Breast epithelium (tissue), 4 donors: Measurements from ENCODE around the gene GPC3. TPM values are rescaled to one million over a fixed set of nuclear protein-coding genes. Genes with fewer than 3 reads are reported as not detected.

ENCODE experiments used
- DNase-seq, 2 donors: peaks; one replicate each; pipeline ENCODE4 v3.0.0-alpha.2; 2019; ENCODE audit warnings: low spot score in 2 of 2
- H3K27ac ChIP-seq, 2 donors: fragments of 200-600 bp; sonication (generic) in 1 of 2; one replicate each; pipeline ENCODE4 v1.5.1; 2016 to 2019; ENCODE audit warnings: mild to moderate bottlenecking in 1 of 2
- H3K27me3 ChIP-seq, 2 donors: fragments of 200-600 bp; sonication (generic) in 1 of 2; one replicate each; pipeline versions ENCODE4 v1.5.1 to v1.6.0; 2017 to 2019; ENCODE audit warnings: control low read depth in 1 of 2, mild to moderate bottlenecking in 1 of 2
- H3K36me3 ChIP-seq: fragments of 200-600 bp; one replicate; pipeline ENCODE4 v1.5.1; 2019
- H3K4me1 ChIP-seq, 2 donors: fragments of 200-600 bp; sonication (generic); one replicate each; pipeline ENCODE4 v1.5.1; 2016 to 2019; ENCODE audit warnings: control low read depth in 1 of 2
- H3K4me3 ChIP-seq, 3 donors: fragments of 200-600 bp; sonication (generic); 1 replicate in 2 of 3; 2 replicates in 1 of 3; pipeline ENCODE4 v1.5.1; 2016 to 2019; ENCODE audit warnings: mild to moderate bottlenecking in 3 of 3, moderate library complexity in 2 of 3
- H3K9me3 ChIP-seq, 2 donors: fragments of 200-600 bp; sonication (generic) in 1 of 2; one replicate each; pipeline ENCODE4 v1.5.1; 2016 to 2019; ENCODE audit warnings: control low read depth in 1 of 2
- CTCF ChIP-seq, 3 donors: fragments of 450-650 bp; IDR thresholded peaks; one replicate each; pipeline ENCODE4 v1.5.1; 2016 to 2017; ENCODE audit warnings: antibody characterized with exemption in 3 of 3, mild to moderate bottlenecking in 3 of 3, moderate library complexity in 3 of 3
- POLR2A ChIP-seq: fragments of 450-650 bp; IDR thresholded peaks from one replicate; pipeline ENCODE4 v1.6.1; 2016; ENCODE audit warnings: antibody characterized with exemption, mild to moderate bottlenecking, moderate library complexity
- POLR2AphosphoS5 ChIP-seq, 3 donors: sonication (generic); formaldehyde crosslinking; IDR thresholded peaks; one replicate each; pipeline ENCODE4 v1.6.1; 2017; ENCODE audit warnings: antibody characterized with exemption in 3 of 3
- intact Hi-C: fragments of 100-400 bp; cut with DNase I; formaldehyde crosslinking; loops from one replicate; pipeline ENCODE4 v1.15.1; 2023; ENCODE audit warnings: low total_unique reads
- total RNA-seq, 3 donors: library from RNA; depleted of rRNA; stranded (reverse); fragments of >200 nt; gene quantifications; one replicate each; pipeline ENCODE4 v1.1.0, GENCODE V29; 2016

GPC3 gene
- total RNA-seq, 3 donors from 2014 or later = 29.7 to 99.2 (median 89.1) TPM

- intact Hi-C loops = no loop called here
- TF ChIP-seq CTCF (IDR thresholded peaks at IDR 0.05) (no peak), POLR2A (no peak), POLR2AphosphoS5 (IDR thresholded peaks at IDR 0.05) (no peak)
These were observed 38.4 kb downstream of the GPC3 start for GRCh38 chrX:133947022-133947421.

GRCh38 chrX:133943507-133943906, 41.9 kb downstream of the GPC3 start:
- Histone ChIP-seq H3K27me3 (peaks cover 0 to 28% of the 10 kb centered on the region in 2 donors), H3K36me3 (no peaks in the 10 kb centered on the region), H3K27ac (no peak overlapping the region), H3K4me1 (no peaks in the 10 kb centered on the region), H3K4me3 (no peak overlapping the region), H3K9me3 (no peaks in the 10 kb centered on the region)
- TF ChIP-seq POLR2AphosphoS5 (IDR thresholded peaks at IDR 0.05) (no peak), POLR2A (no peak), CTCF (IDR thresholded peaks at IDR 0.05) (no peak)
- DNase-seq = no peak
- intact Hi-C loops = no loop called here

More at GRCh38 chrX:133947022-133947421, 38.4 kb downstream of the GPC3 start:
- H3K36me3 ChIP-seq = no peaks in the 10 kb centered on the region
- H3K27me3 ChIP-seq = peaks cover 0 to 40% of the 10 kb centered on the region in 2 donors
- H3K4me1 ChIP-seq = no peaks in the 10 kb centered on the region
- no peak for DNase-seq
- no peak overlapping the region for H3K4me3 ChIP-seq
- H3K9me3 ChIP-seq = no peaks in the 10 kb centered on the region
- no peak overlapping the region for H3K27ac ChIP-seq

DNA sequence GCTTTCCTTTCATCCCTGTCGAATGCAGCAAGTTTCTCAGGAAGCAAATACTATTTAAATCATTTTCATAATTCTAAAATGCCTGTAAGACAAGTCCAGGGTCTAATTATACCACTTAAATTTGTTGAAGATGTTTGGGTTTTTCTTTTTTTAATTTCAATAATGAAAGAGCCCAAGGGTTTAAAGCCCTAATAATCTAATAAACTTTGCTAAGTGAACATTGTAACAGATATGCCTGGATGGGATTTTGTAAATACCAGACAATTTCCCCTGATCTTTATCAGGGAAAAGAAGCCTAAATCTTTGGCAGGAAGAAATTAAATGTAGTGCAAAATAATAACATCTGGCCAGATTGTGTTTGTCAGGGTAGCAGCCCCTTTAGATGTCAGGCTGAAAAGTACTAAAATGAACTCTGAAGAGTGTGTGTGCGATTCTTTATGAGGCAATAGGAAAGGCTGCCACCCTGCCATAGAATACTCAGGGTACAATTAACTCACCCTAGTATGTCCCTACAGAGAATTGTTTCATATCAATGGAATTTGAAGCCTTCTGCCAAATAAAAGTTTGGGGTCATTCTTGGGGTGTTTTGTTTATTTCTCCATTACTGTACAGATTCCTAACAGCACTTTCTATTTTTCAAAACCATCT, 45.6 kb downstream of the GPC3 start:
- intact Hi-C loops = no loop called here
- Histone ChIP-seq H3K4me1 (no peaks in the 10 kb centered on the region), H3K36me3 (no peaks in the 10 kb centered on the region), H3K9me3 (no peaks in the 10 kb centered on the region), H3K27me3 (peaks cover 0 to 10% of the 10 kb centered on the region in 2 donors), H3K27ac (no peak overlapping the region), H3K4me3 (no peak overlapping the region)
- TF ChIP-seq CTCF (IDR thresholded peaks at IDR 0.05) (no peak), POLR2A (no peak), POLR2AphosphoS5 (IDR thresholded peaks at IDR 0.05) (no peak)
- DNase-seq = no peak

- TF ChIP-seq POLR2AphosphoS5 (IDR thresholded peaks at IDR 0.05) (no peak), POLR2A (no peak), CTCF (IDR thresholded peaks at IDR 0.05) (no peak)
- DNase-seq = no peak
- H3K27me3 ChIP-seq = peaks cover 0 to 9% of the 10 kb centered on the region in 2 donors
- no peaks in the 10 kb centered on the region for H3K4me1 ChIP-seq
- no peaks in the 10 kb centered on the region for H3K9me3 ChIP-seq
- intact Hi-C loops = no loop called here
- no peaks in the 10 kb centered on the region for H3K36me3 ChIP-seq
- H3K27ac ChIP-seq = no peak overlapping the region
- H3K4me3 ChIP-seq = no peak overlapping the region
These were observed 46.9 kb downstream of the GPC3 start for GRCh38 chrX:133938530-133938929.

- no peak overlapping the region for H3K27ac ChIP-seq
- H3K36me3 ChIP-seq = no peaks in the 10 kb centered on the region
- TF ChIP-seq CTCF (IDR thresholded peaks at IDR 0.05) (no peak), POLR2AphosphoS5 (IDR thresholded peaks at IDR 0.05) (no peak)
- peaks cover 0 to 14% of the 10 kb centered on the region in 2 donors for H3K27me3 ChIP-seq
- DNase-seq = no peak
- no peak overlapping the region for H3K4me3 ChIP-seq
- H3K9me3 ChIP-seq = no peaks in the 10 kb centered on the region
- no peaks in the 10 kb centered on the region for H3K4me1 ChIP-seq
- intact Hi-C loops = no loop called here
These were observed 48.4 kb downstream of the GPC3 start for GRCh38 chrX:133937022-133937421.
